ENCODE measurements around the gene GALNT14.

GALNT14 gene

GRCh38 chr2:30987566-30987965 is 150.7 kb downstream of the GALNT14 start:
- POLR2A ChIA-PET (ENCODE audit: low non-redundant PET), result no interaction called here
- H3K27ac ChIP-seq, result no peak overlapping the region
- no peak for TF ChIP-seq CTCF (conservative IDR thresholded peaks at IDR 0.05; ENCODE audit: low read depth)
- DNase-seq (ENCODE audit: low spot score), result no peak
- CTCF ChIA-PET, result no interaction called here

GRCh38 chr2:30986231-30986580 is 152.0 kb downstream of the GALNT14 start:
- CTCF ChIA-PET, result no interaction called here
- POLR2A ChIA-PET (ENCODE audit: low non-redundant PET), result no interaction called here

GRCh38 chr2:30985493-30986230 is 152.6 kb downstream of the GALNT14 start:
- H3K27ac ChIP-seq, result no peak overlapping the region
- CTCF ChIA-PET, result interaction anchor here (0.6 kb wide), 1 partner anchor 142 kb away, joined by 3 read pairs; no protein-coding TSS in a partner anchor

More at GRCh38 chr2:30986231-30986580, 152.0 kb downstream of the GALNT14 start:
- no peak for TF ChIP-seq CTCF (conservative IDR thresholded peaks at IDR 0.05; ENCODE audit: low read depth)
- DNase-seq (ENCODE audit: low spot score), result no peak
- no peak overlapping the region for H3K27ac ChIP-seq

GRCh38 chr2:30984148-30984547 is 154.1 kb downstream of the GALNT14 start:
- POLR2A ChIA-PET (ENCODE audit: low non-redundant PET), result no interaction called here
- DNase-seq (ENCODE audit: low spot score), result no peak
- no peak overlapping the region for H3K27ac ChIP-seq
- TF ChIP-seq CTCF (conservative IDR thresholded peaks at IDR 0.05; ENCODE audit: low read depth), result no peak
- CTCF ChIA-PET, result no interaction called here

More at GRCh38 chr2:30985493-30986230, 152.6 kb downstream of the GALNT14 start:
- POLR2A ChIA-PET (ENCODE audit: low non-redundant PET), result no interaction called here
- TF ChIP-seq CTCF (conservative IDR thresholded peaks at IDR 0.05; ENCODE audit: low read depth), result no peak
- no peak for DNase-seq (ENCODE audit: low spot score)

GRCh38 chr2:30981510-30981909 is 156.7 kb downstream of the GALNT14 start:
- ChIA-PET CTCF (no interaction called here), POLR2A (ENCODE audit: low non-redundant PET) (no interaction called here)
- H3K27ac ChIP-seq, result no peak overlapping the region

GRCh38 chr2:30981096-30981495 is 157.1 kb downstream of the GALNT14 start:
- TF ChIP-seq CTCF (conservative IDR thresholded peaks at IDR 0.05; ENCODE audit: low read depth), result no peak
- ChIA-PET CTCF (no interaction called here), POLR2A (ENCODE audit: low non-redundant PET) (no interaction called here)
- no peak for DNase-seq (ENCODE audit: low spot score)
- no peak overlapping the region for H3K27ac ChIP-seq

More at GRCh38 chr2:30981510-30981909, 156.7 kb downstream of the GALNT14 start:
- no peak for DNase-seq (ENCODE audit: low spot score)
- no peak for TF ChIP-seq CTCF (conservative IDR thresholded peaks at IDR 0.05; ENCODE audit: low read depth)

All from RWPE1 (cell line).